GF-D8 (cell line): Measurements from ENCODE around the gene RHOV.

Experiments
- DNase-seq: peaks from one replicate; lab custom pipeline; 2025; lab: John Stamatoyannopoulos, UW

The RHOV gene

GRCh38 chr15:40873694-40874561, at the start of gene RHOV:
RHOV (minus strand) TSS chr15:40874234; CDS start chr15:40874139, 95 bp downstream.
- no peak for DNase-seq

- no peak for DNase-seq
These were observed 49.5 kb upstream of the RHOV start for GRCh38 chr15:40923551-40923950.

- DNase-seq: no peak
These were observed 48.6 kb upstream of the RHOV start for GRCh38 chr15:40922608-40923005.

DNA sequence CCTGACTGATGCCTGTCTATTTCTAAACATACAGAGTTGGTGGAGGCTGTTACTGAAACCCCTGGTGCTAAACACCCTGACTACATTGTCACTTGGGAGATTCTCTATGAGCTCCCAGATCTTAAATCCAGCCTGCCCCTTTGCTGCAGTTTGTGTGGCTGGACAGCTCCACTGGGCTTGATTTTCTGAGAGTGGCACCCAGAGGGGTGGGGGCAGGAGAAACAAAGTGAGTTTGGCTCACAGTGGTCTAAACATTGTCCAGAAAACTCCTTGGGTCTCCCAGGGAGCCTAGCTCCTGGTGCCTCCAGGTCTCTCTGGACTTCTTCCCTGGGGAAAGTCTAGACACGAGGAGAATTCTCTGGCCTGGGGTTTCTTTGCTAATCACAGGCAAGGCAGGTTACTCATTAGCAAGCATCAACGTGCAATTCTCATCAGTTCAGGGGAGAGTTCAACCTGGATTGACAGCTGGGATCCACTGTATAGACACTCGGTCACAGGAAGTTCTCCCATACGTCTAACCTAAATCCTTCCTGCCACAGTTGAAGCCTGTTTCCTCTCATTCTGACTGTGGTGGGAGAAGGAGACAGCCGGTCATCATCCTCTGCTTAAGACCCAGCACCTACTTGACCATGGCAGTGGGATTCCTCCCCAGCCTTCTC, 48.0 kb upstream of the RHOV start:
- no peak for DNase-seq

DNA sequence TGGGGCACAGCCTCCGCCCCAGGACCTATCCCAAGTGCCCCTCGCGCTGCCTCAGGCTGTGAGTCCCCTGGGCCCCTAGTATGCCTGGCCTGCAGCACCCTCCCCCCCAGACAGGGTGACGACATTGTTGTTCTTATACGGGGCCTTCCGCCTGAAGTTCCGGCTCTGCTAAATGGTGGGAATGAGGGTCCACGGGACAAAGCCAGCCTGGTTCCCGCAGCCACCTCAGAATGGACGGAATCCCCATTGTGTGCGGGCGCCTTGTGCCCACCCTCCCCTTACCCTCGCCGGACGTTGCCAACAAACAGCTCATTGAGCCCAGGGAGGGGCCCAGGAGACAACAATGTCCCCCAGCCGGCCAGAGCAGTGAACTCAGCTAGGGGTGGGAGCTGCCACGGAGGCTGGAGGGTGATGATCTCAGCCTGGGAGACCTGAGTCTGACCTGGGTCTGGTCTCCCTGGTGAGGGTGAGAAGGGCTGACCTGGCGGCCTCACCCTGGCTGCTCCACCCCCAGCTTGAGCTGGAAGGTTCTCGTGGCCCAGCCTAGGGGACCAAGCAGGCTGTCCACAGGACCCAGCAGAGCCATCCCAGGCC, 44.9 kb upstream of the RHOV start:
- DNase-seq: no peak

DNA sequence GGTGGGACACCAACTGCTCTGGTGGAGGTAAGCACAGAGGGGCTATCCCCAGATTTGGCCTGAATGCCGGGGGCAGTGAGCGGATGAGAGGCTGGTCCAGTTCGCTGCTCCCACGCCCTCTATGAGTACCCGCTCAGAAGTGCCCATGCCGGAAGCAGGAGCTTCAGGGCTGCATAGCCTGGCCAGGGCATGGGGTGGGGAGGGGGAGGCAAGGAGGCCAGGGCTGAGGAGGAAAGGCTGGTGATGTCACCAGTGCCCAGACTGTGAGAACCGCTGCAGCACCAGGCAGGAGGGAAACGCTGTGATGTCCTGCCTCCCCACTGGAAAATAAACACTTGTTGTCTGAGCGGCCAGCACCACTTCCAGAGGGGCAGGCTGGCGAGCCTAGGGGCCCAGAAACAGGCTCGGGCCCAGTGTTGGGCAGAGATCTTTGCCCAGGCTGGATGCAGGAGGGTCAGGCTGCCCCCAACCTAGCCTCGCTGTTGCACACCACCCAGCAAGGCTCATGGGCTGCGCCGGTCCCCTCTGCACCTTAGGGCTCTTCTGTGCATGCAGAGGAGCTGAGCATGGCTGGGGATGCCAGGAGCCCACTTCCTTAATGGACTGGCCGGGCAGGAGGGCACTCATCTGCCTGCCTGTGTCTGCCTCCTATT, 44.2 kb upstream of the RHOV start:
- DNase-seq: no peak

GRCh38 chr15:40917585-40917984, 43.6 kb upstream of the RHOV start:
- no peak for DNase-seq

GRCh38 chr15:40915679-40916078, 41.6 kb upstream of the RHOV start:
- DNase-seq: no peak

GRCh38 chr15:40915116-40915661, 41.2 kb upstream of the RHOV start:
- no peak for DNase-seq

GRCh38 chr15:40914486-40914885, 40.5 kb upstream of the RHOV start:
- DNase-seq: no peak

DNA sequence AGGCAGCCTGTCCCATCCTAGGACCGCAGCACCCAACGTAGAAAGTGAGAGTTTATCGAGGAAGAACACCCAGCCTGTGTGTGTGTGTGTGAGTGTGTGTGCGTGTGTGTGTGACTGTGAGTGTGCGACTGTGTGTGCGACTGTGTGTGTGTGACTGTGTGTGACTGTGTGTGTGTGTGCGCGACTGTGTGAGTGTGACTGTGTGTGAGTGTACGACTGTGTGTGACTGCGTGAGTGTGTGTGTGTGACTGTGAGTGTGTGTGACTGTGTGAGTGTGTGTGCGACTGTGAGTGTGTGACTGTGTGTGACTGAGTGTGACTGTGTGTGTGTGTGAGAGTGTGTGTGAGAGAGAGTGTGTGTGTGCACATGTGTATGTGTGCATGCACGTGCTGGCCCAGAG, 40.0 kb upstream of the RHOV start:
- DNase-seq: no peak

DNA sequence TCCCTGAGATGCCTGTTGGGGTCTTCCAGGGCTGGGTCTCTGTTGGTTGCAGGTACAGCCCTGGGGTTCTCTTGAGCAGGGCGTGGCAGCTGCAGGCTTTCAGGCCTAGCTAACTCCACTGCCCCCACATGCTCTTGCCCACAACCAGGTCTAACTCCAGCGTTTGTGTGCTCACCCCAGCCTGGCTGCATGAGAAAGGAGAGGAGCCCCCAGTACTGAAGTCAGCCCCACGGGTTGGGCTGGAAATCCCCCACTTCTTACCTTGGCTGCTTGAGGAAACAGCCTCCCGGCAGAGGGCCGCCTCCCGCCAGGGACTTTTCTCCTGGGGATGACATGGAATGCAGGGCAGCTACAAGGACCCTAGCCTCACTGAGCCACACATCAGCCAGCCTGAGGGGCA, 38.4 kb upstream of the RHOV start:
- no peak for DNase-seq

DNA sequence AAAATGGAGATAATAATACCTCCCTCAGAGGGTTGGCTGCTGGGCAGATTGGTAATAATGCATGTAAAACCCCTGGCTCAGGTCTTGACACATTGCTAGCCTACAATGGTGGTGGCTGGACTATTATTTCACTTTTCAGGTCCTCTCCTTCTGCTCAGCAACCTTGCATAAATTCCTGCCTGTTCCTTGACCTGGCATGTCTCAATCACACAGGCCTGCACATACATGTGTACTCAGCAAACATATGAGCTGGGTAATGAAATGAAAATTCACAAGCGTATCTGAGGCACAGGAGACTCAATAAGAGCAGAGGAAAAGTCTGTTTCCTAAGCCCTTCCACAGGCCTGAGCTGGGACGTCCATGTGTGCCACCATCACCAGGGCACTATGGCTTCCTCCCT, 37.7 kb upstream of the RHOV start:
- no peak for DNase-seq

GRCh38 chr15:40911141-40911540, 37.1 kb upstream of the RHOV start:
- DNase-seq: no peak

DNA sequence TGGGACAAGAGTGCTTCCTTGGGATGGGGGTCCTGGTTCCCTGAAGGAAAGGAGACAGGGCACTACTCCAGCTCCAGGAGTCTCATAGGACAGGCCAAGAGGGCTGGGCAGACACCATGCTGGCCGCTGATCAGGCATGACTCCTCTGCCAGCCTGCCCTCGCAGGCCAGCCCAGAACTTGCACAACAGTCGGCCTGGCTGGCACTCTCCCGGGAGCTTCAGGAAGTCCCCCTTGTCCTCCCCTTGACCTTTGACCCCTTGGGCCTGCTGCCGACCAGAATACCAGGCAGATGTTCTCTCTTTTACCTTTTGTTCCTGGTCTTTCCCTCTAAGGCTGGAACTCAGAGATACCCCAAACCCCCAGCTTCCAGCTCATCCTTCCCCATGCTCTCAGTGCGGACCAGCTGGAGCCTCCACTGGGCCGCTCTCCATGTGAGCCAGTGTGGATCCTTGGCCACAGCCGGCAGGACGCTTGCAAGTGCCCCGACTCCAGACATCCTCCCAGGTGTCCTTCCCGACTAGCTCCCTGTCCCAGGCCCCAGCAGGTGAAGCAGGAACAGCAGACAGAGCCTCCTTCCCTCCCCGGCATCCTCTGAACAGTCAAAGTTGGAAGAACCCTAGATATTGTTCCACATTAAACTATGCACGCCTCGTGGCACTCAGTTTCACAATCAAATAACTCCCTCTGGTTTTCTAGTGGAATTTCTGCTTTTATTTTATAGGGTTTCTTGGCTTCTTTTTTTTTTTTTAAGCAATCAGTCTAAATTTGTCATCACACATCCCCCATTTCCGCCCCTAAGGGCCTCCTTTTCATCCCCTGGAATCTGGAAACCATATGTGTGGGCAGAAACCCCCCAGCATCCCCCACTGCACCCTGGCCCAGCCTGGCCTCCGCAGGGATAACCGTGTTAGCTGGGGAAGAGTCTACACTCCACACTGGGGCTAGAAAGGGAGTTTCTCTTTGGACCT, 35.9 kb upstream of the RHOV start:
- no peak for DNase-seq

DNA sequence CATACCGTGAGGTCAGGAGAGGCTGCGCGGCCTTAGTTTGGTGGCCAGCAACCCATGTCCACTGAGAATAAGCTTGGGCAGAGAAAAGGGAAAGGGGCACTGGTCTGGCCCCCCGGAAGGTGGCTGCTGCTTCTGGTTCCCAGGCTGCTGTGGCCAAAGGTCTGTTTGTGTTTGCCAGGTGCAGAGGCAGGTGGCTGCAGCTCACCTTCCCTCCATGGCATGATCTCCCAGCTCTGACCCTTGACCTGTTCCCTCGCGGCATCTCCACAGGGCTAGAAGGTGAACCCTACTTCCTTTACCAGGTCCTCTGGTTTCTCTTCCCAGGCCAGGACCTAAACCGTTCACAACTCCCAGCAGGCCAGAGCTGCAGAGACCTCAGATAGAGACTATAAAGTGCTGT, 34.1 kb upstream of the RHOV start:
- DNase-seq: no peak

DNA sequence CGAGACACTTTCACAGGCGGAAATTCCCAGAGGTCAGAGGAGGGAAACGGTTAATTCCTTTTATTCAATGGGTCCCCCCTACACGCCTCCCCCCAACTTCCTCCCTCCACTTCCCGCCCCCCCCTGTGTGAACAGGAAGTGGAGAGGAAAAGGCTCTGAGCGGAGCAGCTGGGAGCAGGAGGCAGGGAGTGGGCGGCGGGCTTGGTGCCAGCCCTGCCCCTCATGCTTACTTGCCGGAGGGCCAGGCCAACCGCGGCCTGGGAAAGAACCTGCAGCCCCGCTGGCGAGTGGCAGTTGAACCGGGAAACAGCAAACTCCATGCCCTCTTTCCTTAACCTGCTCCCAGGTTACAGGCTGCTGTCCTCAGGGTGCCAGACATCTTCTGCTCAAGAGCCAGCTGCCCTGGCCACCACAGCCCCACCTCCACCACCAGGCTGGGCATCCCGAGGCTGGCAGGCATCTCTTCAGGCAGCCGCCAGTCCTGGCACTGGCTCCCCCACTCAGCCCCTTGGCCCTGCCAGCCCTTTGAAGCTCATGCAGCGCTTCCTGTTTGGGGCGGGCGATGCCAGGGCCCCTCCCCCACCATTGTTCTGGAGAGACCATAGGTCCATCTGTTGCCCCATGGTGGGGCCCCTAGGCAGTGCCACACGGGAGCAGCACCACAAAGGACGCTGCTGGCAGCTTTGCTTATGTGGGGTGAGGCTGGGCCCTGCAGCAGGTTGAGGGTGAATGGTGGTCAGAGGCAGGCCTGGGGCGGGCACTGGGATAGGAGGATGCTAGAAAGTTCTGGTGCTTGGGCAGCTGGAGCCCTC, 33.2 kb upstream of the RHOV start:
- DNase-seq: peak; percentile 27

DNA sequence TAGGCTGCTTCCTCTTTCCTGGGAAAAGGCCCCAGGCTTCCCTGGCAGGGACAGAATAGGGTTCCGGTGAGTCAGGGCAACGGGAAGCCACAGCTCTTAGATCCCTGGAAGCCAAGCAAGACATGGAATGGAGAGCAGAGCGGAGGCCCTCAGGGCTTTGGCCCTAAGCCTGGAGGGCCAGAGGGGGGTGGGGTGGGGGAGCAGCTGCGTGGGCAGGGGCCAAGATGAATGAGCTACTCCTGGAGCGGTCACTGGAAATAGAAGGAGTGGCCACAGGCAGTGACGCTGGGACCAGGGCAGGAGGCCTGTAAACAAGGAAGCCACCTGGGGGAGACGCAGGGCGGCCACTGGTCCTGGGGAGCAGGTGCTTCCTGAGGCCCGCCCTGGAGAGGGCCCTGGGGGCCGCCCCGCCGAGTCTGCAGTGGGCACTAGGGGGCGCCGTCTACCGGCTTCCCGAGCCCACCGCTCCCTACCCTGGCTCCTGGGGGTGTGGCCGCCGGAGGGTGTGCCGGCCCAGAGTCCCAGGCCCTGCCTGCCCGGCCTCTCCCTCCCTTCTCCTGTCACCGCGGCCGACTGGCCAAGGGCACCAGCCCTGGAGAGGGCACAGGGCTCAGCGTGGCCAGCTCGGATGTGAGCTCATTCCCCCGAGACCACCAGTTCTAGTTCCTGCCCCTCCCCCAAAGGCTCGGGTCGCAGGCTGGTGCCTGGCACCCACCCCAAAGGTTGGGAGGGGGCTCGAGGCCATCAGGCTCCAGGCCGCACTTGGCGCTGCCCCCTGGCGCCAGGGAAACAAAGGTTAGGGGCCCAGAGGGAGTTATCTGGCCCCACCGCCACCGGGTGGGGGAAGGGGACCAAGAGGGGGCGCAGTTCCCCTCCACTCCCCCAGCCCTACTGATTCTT, 32.3 kb upstream of the RHOV start:
- peak; percentile 57 for DNase-seq

DNA sequence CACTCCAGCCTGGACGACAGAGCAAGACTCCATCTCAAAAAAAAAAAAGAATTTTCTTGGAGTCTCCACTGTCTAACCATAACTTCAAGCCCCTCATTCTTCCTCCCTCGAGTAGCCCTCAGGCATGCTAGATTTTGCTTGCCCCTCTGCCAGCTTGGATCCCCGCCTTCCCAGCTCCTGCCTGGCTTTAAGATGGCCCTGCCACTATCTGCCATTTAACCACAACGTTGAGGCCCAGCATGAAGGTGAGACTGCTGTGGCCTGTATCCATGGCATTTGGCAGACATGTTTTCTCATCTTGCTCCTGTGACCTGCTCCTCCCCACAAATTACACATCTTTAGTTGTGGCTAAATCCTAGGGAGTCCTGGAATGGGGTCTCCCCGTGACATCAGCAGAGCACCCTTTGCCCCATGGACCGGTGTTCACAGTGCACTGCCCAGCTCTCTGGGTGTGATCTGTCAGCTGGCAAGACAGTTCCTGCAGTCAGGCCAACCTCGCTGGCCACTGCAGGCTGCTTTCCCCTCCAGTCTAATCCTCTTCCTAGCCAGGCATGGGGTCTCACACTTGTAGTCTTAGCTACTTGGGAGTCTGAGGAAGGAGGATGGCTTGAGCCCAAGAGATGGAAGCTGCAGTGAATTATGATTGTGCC, 30.6 kb upstream of the RHOV start:
- no peak for DNase-seq
